ENCODE measurements around the gene DENND2C.
A peak's percentile ranks its signal among the peaks of the same experiment; 100 is the strongest.

The DENND2C gene

GRCh38 chr1:114716304-114717170, 46.7 kb upstream of the DENND2C start, which contains the start of gene NRAS:
Gene NRAS, minus strand, starts transcription at chr1:114716771. Its CDS starts 611 bp downstream, at chr1:114716160.
- H3K4me3 ChIP-seq (ENCODE audit: low read length) = peak within 1 kb of the TSS; percentile 93
- peak within 1 kb of the TSS; percentile 74 for H3K4me2 ChIP-seq (ENCODE audit: low read depth, low read length)
- no peaks in the 10 kb centered on the region for H3K4me1 ChIP-seq (ENCODE audit: low read length)
- DNase-seq = peak; percentile 90
- no peaks in the 10 kb centered on the region for H3K9me3 ChIP-seq (replicated peaks; ENCODE audit: insufficient read depth, low read length)
- peaks cover 10% of the 10 kb centered on the region; the same call in 1 of the 2 replicates for H3F3A ChIP-seq (ENCODE audit: insufficient read depth, low read length)
- no peaks in the 10 kb centered on the region for H3K9me2 ChIP-seq (replicated peaks; ENCODE audit: insufficient read depth, low read length)
- no peaks in the 10 kb centered on the region for H3K36me3 ChIP-seq (replicated peaks; ENCODE audit: insufficient read depth, low read length)
- no peak for TF ChIP-seq EZH2phosphoT487 (IDR thresholded peaks at IDR 0.05; ENCODE audit: low read length)
- no peak for TF ChIP-seq EZH2 (optimal IDR thresholded peaks at IDR 0.05; ENCODE audit: low read depth, low read length)
- no peak for TF ChIP-seq CTCF (IDR thresholded peaks at IDR 0.05; ENCODE audit: low read length)
- H3K27me3 ChIP-seq (replicated peaks; ENCODE audit: insufficient read depth, low read length) = no peaks in the 10 kb centered on the region
- H3K9ac ChIP-seq (ENCODE audit: low read length) = peak within 1 kb of the TSS; percentile 98
- peak within 1 kb of the TSS; percentile 93 for H3K27ac ChIP-seq (ENCODE audit: low read length)
- H2AFZ ChIP-seq (ENCODE audit: low read length) = no peak within 1 kb of the TSS
- peaks cover 45% of the 10 kb centered on the region for H3K79me2 ChIP-seq (ENCODE audit: low read length)
- H4K20me1 ChIP-seq (ENCODE audit: insufficient read depth, low read length) = no peaks in the 10 kb centered on the region

- peak overlapping the region; percentile 93 for H3K27ac ChIP-seq (ENCODE audit: low read length)
- DNase-seq = no peak
- H3K4me3 ChIP-seq (ENCODE audit: low read length) = peak overlapping the region; percentile 93
- H3K9me2 ChIP-seq (replicated peaks; ENCODE audit: insufficient read depth, low read length) = no peaks in the 10 kb centered on the region
- no peaks in the 10 kb centered on the region for H3K36me3 ChIP-seq (replicated peaks; ENCODE audit: insufficient read depth, low read length)
- H3K27me3 ChIP-seq (replicated peaks; ENCODE audit: insufficient read depth, low read length) = no peaks in the 10 kb centered on the region
- no peak overlapping the region for H2AFZ ChIP-seq (ENCODE audit: low read length)
- peaks cover 10% of the 10 kb centered on the region; the same call in 1 of the 2 replicates for H3F3A ChIP-seq (ENCODE audit: insufficient read depth, low read length)
- TF ChIP-seq CTCF (IDR thresholded peaks at IDR 0.05; ENCODE audit: low read length) (no peak), EZH2phosphoT487 (IDR thresholded peaks at IDR 0.05; ENCODE audit: low read length) (no peak), EZH2 (optimal IDR thresholded peaks at IDR 0.05; ENCODE audit: low read depth, low read length) (no peak)
- H3K79me2 ChIP-seq (ENCODE audit: low read length) = peaks cover 47% of the 10 kb centered on the region
- peak overlapping the region; percentile 74 for H3K4me2 ChIP-seq (ENCODE audit: low read depth, low read length)
- H3K9me3 ChIP-seq (replicated peaks; ENCODE audit: insufficient read depth, low read length) = no peaks in the 10 kb centered on the region
- no peaks in the 10 kb centered on the region for H4K20me1 ChIP-seq (ENCODE audit: insufficient read depth, low read length)
- H3K9ac ChIP-seq (ENCODE audit: low read length) = peak overlapping the region; percentile 98
- H3K4me1 ChIP-seq (ENCODE audit: low read length) = no peaks in the 10 kb centered on the region
Observed at GRCh38 chr1:114715952-114716303, 46.1 kb upstream of the DENND2C start.

DNA sequence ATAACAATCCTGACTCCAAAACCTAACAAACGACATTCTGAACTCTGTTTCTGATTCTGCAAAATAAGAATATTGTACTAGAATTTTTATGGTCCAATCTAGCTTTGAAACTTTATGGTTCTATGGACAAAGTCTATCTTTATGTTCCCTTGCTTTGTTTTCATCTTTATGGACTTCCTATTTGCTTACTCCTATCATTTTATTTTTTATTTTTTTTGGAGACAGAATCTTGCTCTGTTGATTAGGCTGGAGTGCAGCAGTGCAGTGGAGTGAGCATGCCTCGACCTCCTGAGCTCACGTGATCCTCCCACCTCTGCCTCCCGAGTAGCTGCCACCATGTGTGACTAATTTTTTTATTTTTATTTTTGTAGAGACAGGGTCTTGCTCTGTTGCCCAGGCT, 43.1 kb upstream of the DENND2C start:
- Histone ChIP-seq H3K9me3 (replicated peaks; ENCODE audit: insufficient read depth, low read length) (no peaks in the 10 kb centered on the region), H3K36me3 (replicated peaks; ENCODE audit: insufficient read depth, low read length) (no peaks in the 10 kb centered on the region), H3K27ac (ENCODE audit: low read length) (no peak overlapping the region), H3K4me1 (ENCODE audit: low read length) (peaks cover 10% of the 10 kb centered on the region), H3K79me2 (ENCODE audit: low read length) (peaks cover 52% of the 10 kb centered on the region), H4K20me1 (ENCODE audit: insufficient read depth, low read length) (no peaks in the 10 kb centered on the region), H3K4me3 (ENCODE audit: low read length) (no peak overlapping the region), H3F3A (ENCODE audit: insufficient read depth, low read length) (peaks cover 19% of the 10 kb centered on the region), H3K9me2 (replicated peaks; ENCODE audit: insufficient read depth, low read length) (no peaks in the 10 kb centered on the region), H3K9ac (ENCODE audit: low read length) (no peak overlapping the region), H3K27me3 (replicated peaks; ENCODE audit: insufficient read depth, low read length) (no peaks in the 10 kb centered on the region), H3K4me2 (ENCODE audit: low read depth, low read length) (no peak overlapping the region), H2AFZ (ENCODE audit: low read length) (no peak overlapping the region)
- no peak for TF ChIP-seq EZH2phosphoT487 (IDR thresholded peaks at IDR 0.05; ENCODE audit: low read length)
- no peak for TF ChIP-seq CTCF (IDR thresholded peaks at IDR 0.05; ENCODE audit: low read length)
- TF ChIP-seq EZH2 (optimal IDR thresholded peaks at IDR 0.05; ENCODE audit: low read depth, low read length) = no peak
- no peak for DNase-seq

Measured in MM.1S (cell line).